Esophagus muscularis mucosa (tissue), 4 donors: ENCODE measurements around the gene IFNGR1.

Experiments used
- CTCF ChIP-seq, 3 experiments: fragments of 200-600 bp in 2 of 3; fragments of 450-650 bp in 1 of 3; sonication (generic) in 2 of 3; IDR thresholded peaks; one replicate each; pipeline ENCODE4 v1.5.1; 2017 to 2019; ENCODE audit warnings: antibody characterized with exemption in 3 of 3, mild to moderate bottlenecking in 2 of 3, moderate library complexity in 1 of 3
- EP300 ChIP-seq: sonication (generic); formaldehyde crosslinking; IDR thresholded peaks from one replicate; pipeline ENCODE4 v1.6.1; 2017; ENCODE audit warnings: antibody characterized with exemption
- POLR2A ChIP-seq: fragments of 450-650 bp; IDR thresholded peaks from one replicate; pipeline ENCODE4 v1.6.1; 2017; ENCODE audit warnings: antibody characterized with exemption, moderate library complexity, mild to moderate bottlenecking, low read depth
- POLR2AphosphoS5 ChIP-seq, 2 donors: sonication (generic); formaldehyde crosslinking; IDR thresholded peaks; one replicate each; pipeline ENCODE4 v1.6.1; 2017; ENCODE audit warnings: antibody characterized with exemption in 2 of 2

- no peak for TF ChIP-seq CTCF (IDR thresholded peaks at IDR 0.05)
- TF ChIP-seq POLR2AphosphoS5 (IDR thresholded peaks at IDR 0.05): no peak
- no peak for TF ChIP-seq EP300
- no peak for TF ChIP-seq POLR2A
Measured at GRCh38 chr6:137213813-137214212, 5.4 kb downstream of the IFNGR1 start.
